ENCODE measurements around the gene TGM2.

DNA sequence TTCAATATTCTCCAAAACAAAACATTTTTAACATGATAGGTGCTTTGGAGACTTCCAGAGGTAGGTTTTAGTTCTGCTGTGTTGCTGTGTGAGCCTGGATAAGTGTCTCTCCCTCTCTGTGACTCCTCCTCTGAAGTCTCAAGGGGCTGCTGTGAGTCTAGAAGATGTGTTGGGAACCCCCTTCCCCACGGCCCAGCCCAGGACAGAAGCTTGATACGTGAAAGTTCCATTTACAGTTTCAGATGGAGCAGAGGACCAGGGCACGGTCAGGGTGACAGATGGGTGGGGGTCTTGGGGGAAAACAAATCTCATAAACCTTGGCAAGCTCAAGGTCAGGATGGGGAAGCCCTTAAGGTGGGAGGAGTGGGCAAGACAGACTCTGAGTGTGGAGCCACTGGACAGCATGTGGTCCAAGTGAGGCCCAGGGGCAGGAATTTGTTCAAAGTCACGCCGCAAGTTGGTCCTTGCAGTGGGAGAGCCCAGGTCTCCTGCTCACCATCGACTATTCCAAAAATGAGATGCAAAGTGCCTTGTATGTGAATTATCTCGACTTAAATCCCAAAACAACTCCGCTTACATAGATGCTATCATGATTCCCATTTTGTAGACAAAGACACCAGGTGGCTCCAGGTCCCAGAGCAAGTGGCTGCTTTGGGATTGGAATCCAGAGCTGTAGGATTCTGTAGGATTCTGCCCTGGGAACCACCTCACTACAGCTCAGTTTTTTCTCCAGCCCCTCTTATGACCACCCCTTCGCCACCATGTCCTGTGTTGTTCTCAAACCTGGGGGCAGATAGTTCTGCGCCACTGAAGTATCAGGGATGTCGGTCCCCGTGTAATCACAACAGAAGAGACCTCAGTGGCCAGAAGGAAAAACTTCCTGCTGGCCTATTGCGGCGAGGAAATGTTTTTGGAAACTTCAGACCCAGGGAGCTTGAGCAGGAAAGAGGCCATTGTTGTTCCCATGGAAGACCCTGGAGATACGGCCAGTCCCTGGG is 1.9 kb downstream of the TGM2 start:
- TF ChIP-seq, protein P1, sequence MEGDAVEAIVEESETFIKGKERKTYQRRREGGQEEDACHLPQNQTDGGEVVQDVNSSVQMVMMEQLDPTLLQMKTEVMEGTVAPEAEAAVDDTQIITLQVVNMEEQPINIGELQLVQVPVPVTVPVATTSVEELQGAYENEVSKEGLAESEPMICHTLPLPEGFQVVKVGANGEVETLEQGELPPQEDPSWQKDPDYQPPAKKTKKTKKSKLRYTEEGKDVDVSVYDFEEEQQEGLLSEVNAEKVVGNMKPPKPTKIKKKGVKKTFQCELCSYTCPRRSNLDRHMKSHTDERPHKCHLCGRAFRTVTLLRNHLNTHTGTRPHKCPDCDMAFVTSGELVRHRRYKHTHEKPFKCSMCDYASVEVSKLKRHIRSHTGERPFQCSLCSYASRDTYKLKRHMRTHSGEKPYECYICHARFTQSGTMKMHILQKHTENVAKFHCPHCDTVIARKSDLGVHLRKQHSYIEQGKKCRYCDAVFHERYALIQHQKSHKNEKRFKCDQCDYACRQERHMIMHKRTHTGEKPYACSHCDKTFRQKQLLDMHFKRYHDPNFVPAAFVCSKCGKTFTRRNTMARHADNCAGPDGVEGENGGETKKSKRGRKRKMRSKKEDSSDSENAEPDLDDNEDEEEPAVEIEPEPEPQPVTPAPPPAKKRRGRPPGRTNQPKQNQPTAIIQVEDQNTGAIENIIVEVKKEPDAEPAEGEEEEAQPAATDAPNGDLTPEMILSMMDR (IDR thresholded peaks at IDR 0.05 in 8 of 11, conservative IDR thresholded peaks at IDR 0.05 in 3 of 11), result no peak
- no peak for TF ChIP-seq POLR2AphosphoS5 (IDR thresholded peaks at IDR 0.05)
- no peak for TF ChIP-seq POLR2A (IDR thresholded peaks at IDR 0.05)

Data from spleen (tissue), 7 donors.